WTC11 (cell line): Measurements from ENCODE around the gene ZFPM1. TPM values are rescaled to one million over a fixed set of nuclear protein-coding genes. Genes with fewer than 3 reads are reported as not detected.
A peak's percentile ranks its signal among the peaks of the same experiment; 100 is the strongest.

Experiments used
- ATAC-seq: fragments of 200-7000 bp; cut with Tn5 transposase; 2 replicates; pipeline ENCODE4 v1.10.0; 2021; ENCODE audit warnings: mild to moderate bottlenecking, moderate library complexity
- CTCF ChIA-PET: fragments of 300-600 bp; sonication (Branson Sonifier 250); formaldehyde crosslinking; loops from one replicate; lab custom pipeline; 2021; ENCODE audit warnings: antibody characterized with exemption; lab: Charles Lee
- POLR2A ChIA-PET: fragments of 350-600 bp; sonication (Branson Sonifier 250); formaldehyde crosslinking; loops from one replicate; lab custom pipeline; 2021; ENCODE audit warnings: antibody characterized with exemption; lab: Charles Lee
- DNase-seq: peaks from one replicate; pipeline ENCODE4 v3.0.0; 2021; ENCODE audit warnings: low spot score
- H3K27ac Mint-ChIP-seq: 2 replicates; pipeline ENCODE4 v1.8.0; 2021; ENCODE audit warnings: mixed read lengths
- H3K27me3 Mint-ChIP-seq: 2 replicates; pipeline ENCODE4 v1.8.0; 2021; ENCODE audit warnings: low read depth, mild to moderate bottlenecking, moderate library complexity, mixed read lengths
- H3K36me3 Mint-ChIP-seq: 2 replicates; pipeline ENCODE4 v1.8.0; 2021; ENCODE audit warnings: mixed read lengths
- H3K4me1 Mint-ChIP-seq: 2 replicates; pipeline ENCODE4 v1.8.0; 2022; ENCODE audit warnings: mixed read lengths
- H3K4me3 Mint-ChIP-seq: 2 replicates; pipeline ENCODE4 v1.8.0; 2021; ENCODE audit warnings: mild to moderate bottlenecking, moderate library complexity, mixed read lengths
- H3K9me3 Mint-ChIP-seq: 2 replicates; pipeline ENCODE4 v1.8.0; 2021; ENCODE audit warnings: mixed read lengths
- E2F5 ChIP-seq: sonication (generic); formaldehyde crosslinking; IDR thresholded peaks from 2 replicates; pipeline ENCODE4 v1.8.1; 2022; ENCODE audit warnings: mild to moderate bottlenecking, moderate library complexity, missing genetic modification reagents
- ELF4 ChIP-seq: sonication (generic); formaldehyde crosslinking; IDR thresholded peaks from 2 replicates; pipeline ENCODE4 v1.8.1; 2022; ENCODE audit warnings: low read depth, mild to moderate bottlenecking, moderate library complexity, missing genetic modification reagents
- EMX1 ChIP-seq: fragments of 250-450 bp; sonication (Bioruptor Pico); IDR thresholded peaks from 2 replicates; pipeline ENCODE4 v1.8.0; 2021; ENCODE audit warnings: mild to moderate bottlenecking
- GABPB1 ChIP-seq: sonication (generic); formaldehyde crosslinking; IDR thresholded peaks from 2 replicates; pipeline ENCODE4 v1.8.1; 2023; ENCODE audit warnings: mild to moderate bottlenecking, missing genetic modification reagents
- MXD4 ChIP-seq: fragments of 250-450 bp; sonication (Bioruptor Pico); IDR thresholded peaks from 2 replicates; pipeline ENCODE4 v1.8.0; 2021; ENCODE audit warnings: mild to moderate bottlenecking, moderate library complexity, borderline replicate concordance
- USF2 ChIP-seq: sonication (generic); formaldehyde crosslinking; IDR thresholded peaks from 2 replicates; pipeline ENCODE4 v1.8.1; 2023; ENCODE audit warnings: mild to moderate bottlenecking, missing genetic modification reagents, moderate library complexity
- ZNF121 ChIP-seq: sonication (generic); formaldehyde crosslinking; IDR thresholded peaks from 2 replicates; pipeline ENCODE4 v1.8.0; 2023; ENCODE audit warnings: missing genetic modification reagents
- ZNF396 ChIP-seq: fragments of 250-450 bp; sonication (Bioruptor Pico); IDR thresholded peaks from 2 replicates; pipeline ENCODE4 v1.8.0; 2021; ENCODE audit warnings: mild to moderate bottlenecking, moderate library complexity, borderline replicate concordance
- total RNA-seq: library from RNA; stranded (reverse); gene quantifications from 3 replicates; pipeline ENCODE4 v1.2.3, GENCODE V29; 2021
- TF ChIP-seq, protein P1 (sequence below): sonication (generic); formaldehyde crosslinking; IDR thresholded peaks from 2 replicates; pipeline ENCODE4 v1.8.1; 2023; ENCODE audit warnings: mild to moderate bottlenecking, moderate library complexity, missing genetic modification reagents
- TF ChIP-seq, protein P2 (sequence below): sonication (generic); formaldehyde crosslinking; IDR thresholded peaks from 2 replicates; pipeline ENCODE4 v1.8.0; 2023; ENCODE audit warnings: missing genetic modification reagents, mild to moderate bottlenecking, borderline replicate concordance
- TF ChIP-seq, protein P3 (sequence below): fragments of 250-450 bp; sonication (Bioruptor Pico); IDR thresholded peaks from 2 replicates; pipeline ENCODE4 v1.8.0; 2021; ENCODE audit warnings: mild to moderate bottlenecking
- TF ChIP-seq, protein P4 (sequence below): sonication (generic); formaldehyde crosslinking; IDR thresholded peaks from 2 replicates; pipeline ENCODE4 v1.8.0; 2022; ENCODE audit warnings: mild to moderate bottlenecking, missing genetic modification reagents

Gene ZFPM1
- total RNA-seq, 1 experiment from 2014 or later, result 9.3 TPM

DNA sequence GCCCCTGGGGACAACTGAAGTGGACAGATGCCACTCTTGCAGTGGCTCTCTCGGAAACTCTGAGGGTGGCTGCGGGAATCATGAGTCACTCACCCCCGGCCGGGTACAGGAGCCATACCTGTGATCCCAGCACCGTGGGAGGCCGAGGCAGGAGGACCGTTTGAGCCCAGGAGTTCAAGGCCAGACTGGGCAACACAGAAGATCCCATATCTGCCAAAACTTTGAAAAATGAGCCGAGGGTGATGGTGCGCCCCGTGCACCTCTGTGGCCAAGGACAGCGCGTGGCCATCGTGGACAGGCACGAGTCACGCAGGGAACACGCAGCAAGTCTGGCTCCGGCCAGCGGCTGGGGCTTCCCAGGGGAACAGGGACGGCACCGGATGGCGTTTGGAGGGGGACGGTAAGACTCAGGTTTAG is 75.8 kb downstream of the ZFPM1 start:
- TF ChIP-seq EMX1 (CRISPR knock-in tag), result no peak
- 0 out of 2 replicates have a peak, but pooled peaks have one; percentile 30 for TF ChIP-seq ZNF121 (CRISPR knock-in tag)
- TF ChIP-seq, protein P1, sequence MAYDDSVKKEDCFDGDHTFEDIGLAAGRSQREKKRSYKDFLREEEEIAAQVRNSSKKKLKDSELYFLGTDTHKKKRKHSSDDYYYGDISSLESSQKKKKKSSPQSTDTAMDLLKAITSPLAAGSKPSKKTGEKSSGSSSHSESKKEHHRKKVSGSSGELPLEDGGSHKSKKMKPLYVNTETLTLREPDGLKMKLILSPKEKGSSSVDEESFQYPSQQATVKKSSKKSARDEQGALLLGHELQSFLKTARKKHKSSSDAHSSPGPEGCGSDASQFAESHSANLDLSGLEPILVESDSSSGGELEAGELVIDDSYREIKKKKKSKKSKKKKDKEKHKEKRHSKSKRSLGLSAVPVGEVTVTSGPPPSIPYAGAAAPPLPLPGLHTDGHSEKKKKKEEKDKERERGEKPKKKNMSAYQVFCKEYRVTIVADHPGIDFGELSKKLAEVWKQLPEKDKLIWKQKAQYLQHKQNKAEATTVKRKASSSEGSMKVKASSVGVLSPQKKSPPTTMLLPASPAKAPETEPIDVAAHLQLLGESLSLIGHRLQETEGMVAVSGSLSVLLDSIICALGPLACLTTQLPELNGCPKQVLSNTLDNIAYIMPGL (CRISPR knock-in tag), result no peak
- TF ChIP-seq ELF4 (CRISPR knock-in tag), result no peak
- Mint-ChIP-seq H3K4me1 (peaks cover 6% of the 10 kb centered on the region; the same call in 1 of the 2 replicates), H3K36me3 (peaks cover 6% of the 10 kb centered on the region; the same call in 1 of the 2 replicates), H3K4me3 (no peak overlapping the region), H3K27ac (peak overlapping the region; percentile 77), H3K9me3 (no peaks in the 10 kb centered on the region), H3K27me3 (no peaks in the 10 kb centered on the region)
- ChIA-PET POLR2A (no interaction called here), CTCF (no interaction called here)
- ATAC-seq (no peak), DNase-seq (no peak)

DNA sequence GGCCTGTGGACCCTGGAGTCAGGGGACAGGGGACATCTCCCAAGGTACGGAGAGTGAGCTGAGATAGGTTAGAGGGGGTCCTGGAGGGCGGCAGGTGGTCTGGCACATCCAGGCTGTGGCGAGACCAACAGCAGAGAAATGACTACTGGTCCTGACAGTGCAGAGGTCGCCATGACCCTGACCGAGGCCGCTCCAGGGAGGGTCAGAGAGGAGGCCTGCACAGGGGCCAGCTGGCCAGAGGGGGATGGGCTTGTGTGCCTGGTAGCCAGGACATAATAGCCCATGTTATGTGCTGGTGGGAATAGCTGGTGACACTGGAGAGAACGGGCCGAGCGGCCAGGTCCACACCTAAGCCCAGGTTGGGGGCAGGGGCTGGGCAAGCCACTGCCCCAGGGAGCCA is 76.5 kb downstream of the ZFPM1 start:
- no peak overlapping the region for H3K27ac Mint-ChIP-seq
- POLR2A ChIA-PET, result no interaction called here

DNA sequence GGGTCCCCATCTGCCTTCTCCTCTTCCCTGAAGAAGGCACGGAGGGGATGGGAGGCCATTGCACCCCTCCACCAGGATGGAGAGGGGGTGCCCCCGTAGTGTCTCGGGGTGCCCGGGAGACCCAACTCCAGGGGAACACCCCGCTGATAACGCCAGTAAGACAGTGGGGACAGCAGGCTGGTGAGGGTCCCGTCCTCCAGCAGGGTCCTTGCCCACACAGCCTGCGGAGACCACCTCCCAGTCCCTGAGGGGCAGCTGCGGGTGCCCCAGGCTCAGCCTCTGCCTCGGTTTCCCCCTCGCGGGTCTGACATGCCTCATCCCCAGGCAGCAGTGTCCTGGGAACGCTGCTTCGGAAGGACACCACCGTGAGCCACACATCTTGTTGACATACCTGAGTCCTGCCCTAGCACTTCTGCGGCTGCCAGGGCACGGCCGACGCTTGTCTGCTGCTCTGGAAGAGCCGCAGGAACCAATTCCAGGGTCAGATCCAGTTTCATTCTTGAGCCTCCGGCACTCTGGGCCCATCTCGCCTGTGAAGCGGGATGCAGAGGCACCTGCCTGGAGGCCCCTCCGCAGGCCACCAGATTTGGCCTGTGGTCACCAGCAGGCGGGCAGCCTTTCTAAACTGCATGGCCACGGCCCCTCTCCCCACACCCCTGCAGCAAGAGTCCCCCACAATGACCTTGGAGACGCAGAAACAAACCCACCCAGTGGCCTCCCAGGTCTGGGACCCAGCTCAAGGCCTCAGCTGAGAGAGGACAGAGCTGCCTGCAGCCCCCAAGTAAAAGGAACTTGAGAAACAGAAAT is 77.2 kb downstream of the ZFPM1 start:
- H3K27me3 Mint-ChIP-seq, result no peaks in the 10 kb centered on the region
- no peak for ATAC-seq
- no peaks in the 10 kb centered on the region for H3K9me3 Mint-ChIP-seq
- DNase-seq, result no peak
- peak overlapping the region; percentile 83; the same call in 1 of the 2 replicates for H3K27ac Mint-ChIP-seq
- H3K4me1 Mint-ChIP-seq, result peaks cover 9% of the 10 kb centered on the region; the same call in 1 of the 2 replicates
- POLR2A ChIA-PET, result no interaction called here
- TF ChIP-seq USF2 (CRISPR knock-in tag), result no peak
- TF ChIP-seq, protein P2, sequence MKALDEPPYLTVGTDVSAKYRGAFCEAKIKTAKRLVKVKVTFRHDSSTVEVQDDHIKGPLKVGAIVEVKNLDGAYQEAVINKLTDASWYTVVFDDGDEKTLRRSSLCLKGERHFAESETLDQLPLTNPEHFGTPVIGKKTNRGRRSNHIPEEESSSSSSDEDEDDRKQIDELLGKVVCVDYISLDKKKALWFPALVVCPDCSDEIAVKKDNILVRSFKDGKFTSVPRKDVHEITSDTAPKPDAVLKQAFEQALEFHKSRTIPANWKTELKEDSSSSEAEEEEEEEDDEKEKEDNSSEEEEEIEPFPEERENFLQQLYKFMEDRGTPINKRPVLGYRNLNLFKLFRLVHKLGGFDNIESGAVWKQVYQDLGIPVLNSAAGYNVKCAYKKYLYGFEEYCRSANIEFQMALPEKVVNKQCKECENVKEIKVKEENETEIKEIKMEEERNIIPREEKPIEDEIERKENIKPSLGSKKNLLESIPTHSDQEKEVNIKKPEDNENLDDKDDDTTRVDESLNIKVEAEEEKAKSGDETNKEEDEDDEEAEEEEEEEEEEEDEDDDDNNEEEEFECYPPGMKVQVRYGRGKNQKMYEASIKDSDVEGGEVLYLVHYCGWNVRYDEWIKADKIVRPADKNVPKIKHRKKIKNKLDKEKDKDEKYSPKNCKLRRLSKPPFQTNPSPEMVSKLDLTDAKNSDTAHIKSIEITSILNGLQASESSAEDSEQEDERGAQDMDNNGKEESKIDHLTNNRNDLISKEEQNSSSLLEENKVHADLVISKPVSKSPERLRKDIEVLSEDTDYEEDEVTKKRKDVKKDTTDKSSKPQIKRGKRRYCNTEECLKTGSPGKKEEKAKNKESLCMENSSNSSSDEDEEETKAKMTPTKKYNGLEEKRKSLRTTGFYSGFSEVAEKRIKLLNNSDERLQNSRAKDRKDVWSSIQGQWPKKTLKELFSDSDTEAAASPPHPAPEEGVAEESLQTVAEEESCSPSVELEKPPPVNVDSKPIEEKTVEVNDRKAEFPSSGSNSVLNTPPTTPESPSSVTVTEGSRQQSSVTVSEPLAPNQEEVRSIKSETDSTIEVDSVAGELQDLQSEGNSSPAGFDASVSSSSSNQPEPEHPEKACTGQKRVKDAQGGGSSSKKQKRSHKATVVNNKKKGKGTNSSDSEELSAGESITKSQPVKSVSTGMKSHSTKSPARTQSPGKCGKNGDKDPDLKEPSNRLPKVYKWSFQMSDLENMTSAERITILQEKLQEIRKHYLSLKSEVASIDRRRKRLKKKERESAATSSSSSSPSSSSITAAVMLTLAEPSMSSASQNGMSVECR, result no peak
- TF ChIP-seq, protein P3, sequence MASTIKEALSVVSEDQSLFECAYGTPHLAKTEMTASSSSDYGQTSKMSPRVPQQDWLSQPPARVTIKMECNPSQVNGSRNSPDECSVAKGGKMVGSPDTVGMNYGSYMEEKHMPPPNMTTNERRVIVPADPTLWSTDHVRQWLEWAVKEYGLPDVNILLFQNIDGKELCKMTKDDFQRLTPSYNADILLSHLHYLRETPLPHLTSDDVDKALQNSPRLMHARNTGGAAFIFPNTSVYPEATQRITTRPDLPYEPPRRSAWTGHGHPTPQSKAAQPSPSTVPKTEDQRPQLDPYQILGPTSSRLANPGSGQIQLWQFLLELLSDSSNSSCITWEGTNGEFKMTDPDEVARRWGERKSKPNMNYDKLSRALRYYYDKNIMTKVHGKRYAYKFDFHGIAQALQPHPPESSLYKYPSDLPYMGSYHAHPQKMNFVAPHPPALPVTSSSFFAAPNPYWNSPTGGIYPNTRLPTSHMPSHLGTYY (CRISPR knock-in tag), result no peak
- TF ChIP-seq, all 79 proteins: peak for 0
- CTCF ChIA-PET, result interaction anchor here (0.9 kb wide), 1 partner anchor 9 kb away, joined by 3 read pairs; no protein-coding TSS in a partner anchor
- peaks cover 6% of the 10 kb centered on the region; the same call in 1 of the 2 replicates for H3K36me3 Mint-ChIP-seq
- H3K4me3 Mint-ChIP-seq, result no peak overlapping the region

More for the DNA sequence above, 76.5 kb downstream of the ZFPM1 start:
- ATAC-seq (no peak), DNase-seq (no peak)
- H3K4me1 Mint-ChIP-seq, result peaks cover 6% of the 10 kb centered on the region; the same call in 1 of the 2 replicates
- no peaks in the 10 kb centered on the region for H3K9me3 Mint-ChIP-seq
- H3K36me3 Mint-ChIP-seq, result peaks cover 6% of the 10 kb centered on the region; the same call in 1 of the 2 replicates
- no peak overlapping the region for H3K4me3 Mint-ChIP-seq
- CTCF ChIA-PET, result interaction anchor here (0.9 kb wide), 1 partner anchor 10 kb away, joined by 3 read pairs; no protein-coding TSS in a partner anchor
- H3K27me3 Mint-ChIP-seq, result no peaks in the 10 kb centered on the region
- no peak for TF ChIP-seq GABPB1

GRCh38 chr16:88530858-88531203 is 77.8 kb downstream of the ZFPM1 start:
- H3K36me3 Mint-ChIP-seq, result peaks cover 6% of the 10 kb centered on the region; the same call in 1 of the 2 replicates
- no peak for TF ChIP-seq ZNF396 (CRISPR knock-in tag)
- TF ChIP-seq, protein P4, sequence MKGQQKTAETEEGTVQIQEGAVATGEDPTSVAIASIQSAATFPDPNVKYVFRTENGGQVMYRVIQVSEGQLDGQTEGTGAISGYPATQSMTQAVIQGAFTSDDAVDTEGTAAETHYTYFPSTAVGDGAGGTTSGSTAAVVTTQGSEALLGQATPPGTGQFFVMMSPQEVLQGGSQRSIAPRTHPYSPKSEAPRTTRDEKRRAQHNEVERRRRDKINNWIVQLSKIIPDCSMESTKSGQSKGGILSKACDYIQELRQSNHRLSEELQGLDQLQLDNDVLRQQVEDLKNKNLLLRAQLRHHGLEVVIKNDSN (CRISPR knock-in tag), result no peak
- TF ChIP-seq MXD4 (CRISPR knock-in tag), result no peak
- no peak for TF ChIP-seq E2F5
- TF ChIP-seq, all 79 proteins: peak for 0
- no peak overlapping the region for H3K4me3 Mint-ChIP-seq
- H3K4me1 Mint-ChIP-seq, result peaks cover 8% of the 10 kb centered on the region; the same call in 1 of the 2 replicates
- no peaks in the 10 kb centered on the region for H3K27me3 Mint-ChIP-seq
- no peak for DNase-seq
- ATAC-seq, result no peak
- CTCF ChIA-PET, result no interaction called here
- H3K27ac Mint-ChIP-seq, result peak overlapping the region; percentile 83; the same call in 1 of the 2 replicates
- POLR2A ChIA-PET, result no interaction called here
- no peaks in the 10 kb centered on the region for H3K9me3 Mint-ChIP-seq
